ENCODE results near the gene KCNK2.

Gene KCNK2

GRCh38 chr1:215250913-215251312 lies 168.4 kb downstream of the KCNK2 start:
- no peak for DNase-seq (ENCODE audit: low spot score)
- TF ChIP-seq CTCF (IDR thresholded peaks at IDR 0.05; ENCODE audit: extremely low read depth, missing control alignments), result no peak

- no peak for DNase-seq (ENCODE audit: low spot score)
These were observed 168.9 kb downstream of the KCNK2 start for GRCh38 chr1:215251428-215251827.

GRCh38 chr1:215252164-215252563 lies 169.6 kb downstream of the KCNK2 start:
- no peak for TF ChIP-seq CTCF (IDR thresholded peaks at IDR 0.05; ENCODE audit: extremely low read depth, missing control alignments)
- DNase-seq (ENCODE audit: low spot score), result no peak

More at GRCh38 chr1:215251428-215251827, 168.9 kb downstream of the KCNK2 start:
- no peak for TF ChIP-seq CTCF (IDR thresholded peaks at IDR 0.05; ENCODE audit: extremely low read depth, missing control alignments)

GRCh38 chr1:215256936-215257679 lies 174.6 kb downstream of the KCNK2 start:
- DNase-seq (ENCODE audit: low spot score), result no peak
- no peak for TF ChIP-seq CTCF (IDR thresholded peaks at IDR 0.05; ENCODE audit: extremely low read depth, missing control alignments)

DNA sequence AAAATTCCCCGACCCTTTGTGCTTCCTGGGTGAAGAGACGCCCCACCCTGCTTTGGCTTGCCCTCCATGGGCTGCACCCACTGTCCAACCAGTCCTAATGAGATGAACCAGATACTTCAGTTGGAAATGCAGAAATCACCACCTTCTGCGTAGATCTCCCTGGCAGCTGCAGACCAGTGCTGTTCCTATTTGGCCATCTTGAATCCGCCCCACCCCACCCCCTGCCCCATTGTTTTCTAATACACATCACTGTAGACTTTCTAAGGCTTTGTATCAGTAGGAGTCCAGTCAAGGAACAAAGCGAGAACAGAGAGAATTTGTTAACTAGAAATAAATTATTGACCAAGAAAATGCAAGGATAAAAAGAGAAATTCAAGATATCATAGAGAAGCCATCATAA lies 178.2 kb downstream of the KCNK2 start:
- DNase-seq (ENCODE audit: low spot score), result no peak
- no peak for TF ChIP-seq CTCF (IDR thresholded peaks at IDR 0.05; ENCODE audit: extremely low read depth, missing control alignments)

DNA sequence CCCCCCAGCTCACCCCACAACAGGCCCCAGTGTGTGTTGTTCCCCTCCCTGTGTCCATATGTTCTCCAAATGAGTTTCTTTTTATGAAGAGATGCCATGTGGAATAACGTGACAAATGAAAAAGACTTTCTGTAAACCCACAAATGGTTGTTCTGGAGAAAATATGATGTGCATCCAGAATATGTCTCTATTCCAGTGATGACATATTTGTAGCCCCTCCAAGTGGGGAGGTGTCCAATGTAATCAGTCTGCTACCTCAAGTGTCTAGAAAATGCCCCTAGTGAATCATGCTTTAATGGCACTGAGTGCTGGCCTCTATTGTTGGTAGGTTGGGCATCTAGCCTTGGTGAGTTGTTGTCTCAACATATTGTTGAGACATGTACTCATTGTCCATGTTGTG lies 179.6 kb downstream of the KCNK2 start:
- TF ChIP-seq CTCF (IDR thresholded peaks at IDR 0.05; ENCODE audit: extremely low read depth, missing control alignments), result no peak
- DNase-seq (ENCODE audit: low spot score), result no peak

DNA sequence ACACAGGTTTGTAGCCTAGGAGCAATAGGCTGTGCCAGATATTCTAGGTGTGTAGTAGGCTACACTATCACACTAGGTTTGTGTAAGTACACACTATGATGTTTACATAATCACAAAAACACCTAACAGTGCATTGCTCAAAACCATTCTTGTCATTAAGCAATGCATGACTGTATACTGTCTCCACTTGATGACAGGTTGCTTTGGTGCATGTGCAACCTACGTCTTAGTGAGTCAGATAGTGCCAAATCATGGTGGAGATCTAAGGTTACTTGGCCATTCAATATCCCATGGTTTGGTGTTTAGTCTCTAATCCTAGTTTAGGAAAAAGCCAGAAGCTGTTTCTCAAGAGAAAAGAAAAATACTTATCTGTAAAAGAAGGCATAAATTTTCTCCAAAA lies 181.1 kb downstream of the KCNK2 start:
- TF ChIP-seq CTCF (IDR thresholded peaks at IDR 0.05; ENCODE audit: extremely low read depth, missing control alignments), result no peak
- no peak for DNase-seq (ENCODE audit: low spot score)
